ENCODE results near the gene NTSR2. TPM values are rescaled to one million over a fixed set of nuclear protein-coding genes. Genes with fewer than 3 reads are reported as not detected.

NTSR2 gene
- total RNA-seq, 1 donor from 2014 or later = not detected

DNA sequence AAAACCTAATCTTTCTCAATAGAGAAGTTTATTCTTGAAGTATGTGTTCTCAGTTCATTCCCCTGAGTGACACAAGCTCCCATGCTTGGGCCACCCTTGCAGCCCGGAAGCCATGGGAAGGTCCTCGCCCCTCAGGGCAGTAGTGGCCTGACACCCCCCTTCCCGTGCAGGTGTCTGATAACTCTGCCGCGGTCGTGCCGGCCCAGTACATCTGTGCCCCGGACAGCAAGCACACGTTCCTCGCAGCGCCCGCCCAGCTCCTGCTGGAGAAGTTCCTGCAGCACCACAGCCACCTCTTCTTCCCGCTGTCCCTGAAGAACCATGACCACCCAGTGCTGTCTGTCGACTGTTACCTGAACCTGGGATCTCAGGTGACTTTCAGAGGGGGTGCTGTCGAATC lies 32.4 kb downstream of the NTSR2 start:
- no peaks in the 10 kb centered on the region for H3K79me2 ChIP-seq (ENCODE audit: insufficient read depth, low read length)
- H3K27me3 ChIP-seq (ENCODE audit: insufficient read depth, low read length) = peaks cover 2% of the 10 kb centered on the region
- H4K20me1 ChIP-seq (ENCODE audit: insufficient read depth, low read length) = no peaks in the 10 kb centered on the region
- H3K4me3 ChIP-seq (ENCODE audit: insufficient read depth, low read depth, low read length) = no peak overlapping the region
- H3K4me1 ChIP-seq (ENCODE audit: insufficient read depth, low read length) = no peaks in the 10 kb centered on the region
- Mint-ChIP-seq H3K36me3 (ENCODE audit: low read depth, unreplicated experiment) (peaks cover 10% of the 10 kb centered on the region), H3K4me3 (ENCODE audit: unreplicated experiment) (no peak overlapping the region), H3K27me3 (ENCODE audit: low read depth, unreplicated experiment) (no peaks in the 10 kb centered on the region), H3K9me3 (ENCODE audit: unreplicated experiment) (no peaks in the 10 kb centered on the region), H3K27ac (ENCODE audit: unreplicated experiment) (no peak overlapping the region), H3K4me1 (ENCODE audit: low read depth, unreplicated experiment) (no peaks in the 10 kb centered on the region)
- H3K9ac ChIP-seq (ENCODE audit: low read length) = no peak overlapping the region
- no peaks in the 10 kb centered on the region for H3K9me3 ChIP-seq (ENCODE audit: insufficient read depth, low read depth, low read length)
- no peaks in the 10 kb centered on the region for H3K36me3 ChIP-seq (ENCODE audit: insufficient read depth, low read length)
- H3K4me2 ChIP-seq (ENCODE audit: low read length) = no peak overlapping the region
- H2AFZ ChIP-seq (ENCODE audit: low read depth, low read length) = no peak overlapping the region
- FAIRE-seq (no peak), DNase-seq (ENCODE audit: low read depth) (no peak)
- TF ChIP-seq CTCF (IDR thresholded peaks at IDR 0.05; ENCODE audit: insufficient read depth, low read depth, low read length) = no peak
- no peak for TF ChIP-seq EZH2 (IDR thresholded peaks at IDR 0.05; ENCODE audit: insufficient read depth, low read length)
- H3K27ac ChIP-seq (ENCODE audit: low read depth, low read length) = no peak overlapping the region

DNA sequence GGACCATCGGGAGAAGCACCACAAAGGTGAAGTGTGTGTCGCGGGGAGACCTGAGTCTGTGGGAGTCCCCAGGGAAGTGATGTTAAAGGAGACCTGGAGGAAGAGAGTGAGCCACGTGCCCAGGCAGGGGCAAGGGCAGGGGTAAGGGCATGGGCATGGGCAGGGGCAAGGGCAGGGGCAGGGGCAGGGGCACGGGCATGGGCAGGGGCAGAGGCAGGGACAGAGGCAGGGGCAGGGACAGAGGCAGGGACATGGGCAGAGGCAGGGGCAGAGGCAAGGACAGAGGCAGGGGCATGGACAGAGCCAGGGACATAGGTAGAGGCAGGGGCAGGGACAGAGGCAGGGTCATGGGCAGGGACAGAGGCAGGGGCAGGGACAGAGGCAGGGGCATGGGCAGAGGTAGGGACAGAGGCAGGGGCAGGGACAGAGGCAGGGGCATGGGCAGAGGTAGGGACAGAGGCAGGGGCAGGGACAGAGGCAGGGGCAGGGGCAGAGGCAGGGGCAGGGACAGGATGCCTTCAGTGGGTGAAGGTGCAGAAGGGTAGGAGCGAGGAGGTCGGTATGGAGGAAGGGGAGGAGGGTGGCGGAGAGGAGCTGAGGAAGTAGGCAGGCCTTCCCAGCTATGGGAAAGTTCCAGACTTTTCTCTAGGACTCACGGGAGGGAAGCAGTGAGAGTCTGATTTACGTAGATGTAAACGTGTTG lies 33.3 kb downstream of the NTSR2 start:
- H3K27ac Mint-ChIP-seq (ENCODE audit: unreplicated experiment) = no peak overlapping the region
- no peaks in the 10 kb centered on the region for H4K20me1 ChIP-seq (ENCODE audit: insufficient read depth, low read length)
- no peaks in the 10 kb centered on the region for H3K9me3 Mint-ChIP-seq (ENCODE audit: unreplicated experiment)
- H3K4me2 ChIP-seq (ENCODE audit: low read length) = no peak overlapping the region
- H2AFZ ChIP-seq (ENCODE audit: low read depth, low read length) = no peak overlapping the region
- no peak for TF ChIP-seq CTCF (IDR thresholded peaks at IDR 0.05; ENCODE audit: insufficient read depth, low read depth, low read length)
- H3K4me3 Mint-ChIP-seq (ENCODE audit: unreplicated experiment) = no peak overlapping the region
- H3K27me3 Mint-ChIP-seq (ENCODE audit: low read depth, unreplicated experiment) = peaks cover 2% of the 10 kb centered on the region
- H3K4me1 Mint-ChIP-seq (ENCODE audit: low read depth, unreplicated experiment) = no peaks in the 10 kb centered on the region
- H3K79me2 ChIP-seq (ENCODE audit: insufficient read depth, low read length) = no peaks in the 10 kb centered on the region
- no peak for DNase-seq (ENCODE audit: low read depth)
- H3K4me1 ChIP-seq (ENCODE audit: insufficient read depth, low read length) = no peaks in the 10 kb centered on the region
- H3K36me3 ChIP-seq (ENCODE audit: insufficient read depth, low read length) = no peaks in the 10 kb centered on the region
- H3K9me3 ChIP-seq (ENCODE audit: insufficient read depth, low read depth, low read length) = no peaks in the 10 kb centered on the region
- no peak overlapping the region for H3K9ac ChIP-seq (ENCODE audit: low read length)
- H3K27ac ChIP-seq (ENCODE audit: low read depth, low read length) = no peak overlapping the region
- FAIRE-seq = no peak
- peaks cover 2% of the 10 kb centered on the region for H3K27me3 ChIP-seq (ENCODE audit: insufficient read depth, low read length)
- H3K36me3 Mint-ChIP-seq (ENCODE audit: low read depth, unreplicated experiment) = peaks cover 10% of the 10 kb centered on the region
- H3K4me3 ChIP-seq (ENCODE audit: insufficient read depth, low read depth, low read length) = no peak overlapping the region

GRCh38 chr2:11635141-11635540 lies 34.9 kb downstream of the NTSR2 start:
- H3K36me3 Mint-ChIP-seq (ENCODE audit: low read depth, unreplicated experiment) = peaks cover 14% of the 10 kb centered on the region
- no peaks in the 10 kb centered on the region for H3K9me3 Mint-ChIP-seq (ENCODE audit: unreplicated experiment)
- Histone ChIP-seq H3K4me1 (ENCODE audit: insufficient read depth, low read length) (no peaks in the 10 kb centered on the region), H3K9me3 (ENCODE audit: insufficient read depth, low read depth, low read length) (no peaks in the 10 kb centered on the region), H3K4me3 (ENCODE audit: insufficient read depth, low read depth, low read length) (no peak overlapping the region), H3K27ac (ENCODE audit: low read depth, low read length) (no peak overlapping the region), H3K79me2 (ENCODE audit: insufficient read depth, low read length) (no peaks in the 10 kb centered on the region), H3K27me3 (ENCODE audit: insufficient read depth, low read length) (peaks cover 2% of the 10 kb centered on the region), H3K4me2 (ENCODE audit: low read length) (no peak overlapping the region), H3K36me3 (ENCODE audit: insufficient read depth, low read length) (no peaks in the 10 kb centered on the region), H2AFZ (ENCODE audit: low read depth, low read length) (no peak overlapping the region), H3K9ac (ENCODE audit: low read length) (no peak overlapping the region), H4K20me1 (ENCODE audit: insufficient read depth, low read length) (no peaks in the 10 kb centered on the region)
- H3K4me3 Mint-ChIP-seq (ENCODE audit: unreplicated experiment) = no peak overlapping the region
- no peaks in the 10 kb centered on the region for H3K4me1 Mint-ChIP-seq (ENCODE audit: low read depth, unreplicated experiment)
- peaks cover 2% of the 10 kb centered on the region for H3K27me3 Mint-ChIP-seq (ENCODE audit: low read depth, unreplicated experiment)
- TF ChIP-seq CTCF (IDR thresholded peaks at IDR 0.05; ENCODE audit: insufficient read depth, low read depth, low read length) = no peak
- TF ChIP-seq EZH2 (IDR thresholded peaks at IDR 0.05; ENCODE audit: insufficient read depth, low read length) = no peak
- no peak overlapping the region for H3K27ac Mint-ChIP-seq (ENCODE audit: unreplicated experiment)
- DNase-seq (ENCODE audit: low read depth) (no peak), FAIRE-seq (no peak)
